ENCODE measurements around the gene VPS26B. TPM values are rescaled to one million over a fixed set of nuclear protein-coding genes. Genes with fewer than 3 reads are reported as not detected.
"Not testable (repeated sequence)": the region's sequence is repeated elsewhere in the genome, so short reads cannot be mapped to it uniquely, and the experiment has no call there.

VPS26B gene
- total RNA-seq, 1 experiment from 2014 or later, result 28.6 TPM

- Histone ChIP-seq H3K27me3 (ENCODE audit: insufficient read depth, low read depth) (peaks cover 5% of the 10 kb centered on the region; the same call in 1 of the 2 replicates), H3K9me2 (ENCODE audit: insufficient read depth) (no peaks in the 10 kb centered on the region), H3K4me1 (replicated peaks; ENCODE audit: insufficient read depth) (no peaks in the 10 kb centered on the region), H3K9me3 (ENCODE audit: insufficient read depth, low read depth) (no peaks in the 10 kb centered on the region), H3K36me3 (ENCODE audit: low read depth) (no peaks in the 10 kb centered on the region), H3K4me2 (no peak overlapping the region), H3K4me3 (no peak overlapping the region), H3F3A (ENCODE audit: insufficient read depth, low read depth) (no peaks in the 10 kb centered on the region), H2AFZ (no peak overlapping the region), H3K27ac (no peak overlapping the region), H3K79me2 (ENCODE audit: low read depth) (no peaks in the 10 kb centered on the region), H4K20me1 (ENCODE audit: insufficient read depth) (no peaks in the 10 kb centered on the region)
- ChIA-PET POLR2A (ENCODE audit: unreplicated experiment) (interaction anchor here (0.6 kb wide), 1 partner anchor 604 kb away, joined by 4 read pairs; no protein-coding TSS in a partner anchor), CTCF (no interaction called here)
- intact Hi-C loops (cut with micrococcal nuclease; ENCODE audit: unreplicated experiment), result no loop called here
- DNase-seq, result no peak
- TF ChIP-seq CTCF (conservative IDR thresholded peaks at IDR 0.05), result no peak
- BruUV-seq (replicated peaks), result no TSS peak
These were observed 52.9 kb downstream of the VPS26B start for GRCh38 chr11:134277183-134278001.

GRCh38 chr11:134278356-134278755 is 53.9 kb downstream of the VPS26B start:
- no TSS peak for BruUV-seq (replicated peaks)
- Histone ChIP-seq H3K27ac (no peak overlapping the region), H2AFZ (no peak overlapping the region), H3K4me2 (no peak overlapping the region), H3K4me1 (replicated peaks; ENCODE audit: insufficient read depth) (no peaks in the 10 kb centered on the region), H3K79me2 (ENCODE audit: low read depth) (no peaks in the 10 kb centered on the region), H3K9me2 (ENCODE audit: insufficient read depth) (no peaks in the 10 kb centered on the region), H3K4me3 (no peak overlapping the region), H4K20me1 (ENCODE audit: insufficient read depth) (no peaks in the 10 kb centered on the region), H3K36me3 (ENCODE audit: low read depth) (no peaks in the 10 kb centered on the region), H3K9me3 (ENCODE audit: insufficient read depth, low read depth) (no peaks in the 10 kb centered on the region), H3F3A (ENCODE audit: insufficient read depth, low read depth) (no peaks in the 10 kb centered on the region), H3K27me3 (ENCODE audit: insufficient read depth, low read depth) (peaks cover 5% of the 10 kb centered on the region; the same call in 1 of the 2 replicates)
- POLR2A ChIA-PET (ENCODE audit: unreplicated experiment), result no interaction called here
- CTCF ChIA-PET, result no interaction called here
- intact Hi-C loops (cut with micrococcal nuclease; ENCODE audit: unreplicated experiment), result no loop called here
- TF ChIP-seq EZH2 (IDR thresholded peaks at IDR 0.05; ENCODE audit: low read depth), result no peak
- no peak for TF ChIP-seq CTCF (conservative IDR thresholded peaks at IDR 0.05)
- DNase-seq, result no peak

- H3K9me2 ChIP-seq (ENCODE audit: insufficient read depth); CTCF ChIA-PET; intact Hi-C loops (cut with micrococcal nuclease; ENCODE audit: unreplicated experiment): not testable (repeated sequence)
These were observed 57.2 kb downstream of the VPS26B start for GRCh38 chr11:134281635-134282034.

More at GRCh38 chr11:134281635-134282034, 57.2 kb downstream of the VPS26B start:
- H3K4me2 ChIP-seq; H3K36me3 ChIP-seq (ENCODE audit: low read depth); H3K27me3 ChIP-seq (ENCODE audit: insufficient read depth, low read depth); DNase-seq; H2AFZ ChIP-seq; H4K20me1 ChIP-seq (ENCODE audit: insufficient read depth); BruUV-seq (replicated peaks); H3K27ac ChIP-seq; H3K9me3 ChIP-seq (ENCODE audit: insufficient read depth, low read depth); H3K79me2 ChIP-seq (ENCODE audit: low read depth); POLR2A ChIA-PET (ENCODE audit: unreplicated experiment); H3K4me1 ChIP-seq (replicated peaks; ENCODE audit: insufficient read depth); H3F3A ChIP-seq (ENCODE audit: insufficient read depth, low read depth); H3K4me3 ChIP-seq: not testable (repeated sequence)

All from PC-9 (cell line).